GM12878 (cell line): ENCODE data around the gene LMLN. TPM values are rescaled to one million over a fixed set of nuclear protein-coding genes. Genes with fewer than 3 reads are reported as not detected.
A peak's percentile ranks its signal among the peaks of the same experiment; 100 is the strongest.

ENCODE experiments used
- ATAC-seq: fragments of 200-7000 bp; cut with Tn5 transposase; 3 replicates; pipeline ENCODE4 v1.9.1; 2020; ENCODE audit warnings: mild to moderate bottlenecking, moderate library complexity
- BruUV-seq: library from RNA; stranded (reverse); fragments of 400-500 nt; replicated peaks from 2 replicates; lab custom pipeline; 2021; lab: Mats Ljungman, UMichigan
- CTCF ChIA-PET: fragments of 300-600 bp; sonication (Branson Sonifier 250); formaldehyde crosslinking; extraction: SDS; loops from one replicate; lab custom pipeline; 2021; ENCODE audit warnings: inconsistent platforms; lab: Yijun Ruan, JAX
- POLR2A ChIA-PET: fragments of 350-600 bp; formaldehyde crosslinking; extraction: SDS; loops from one replicate; lab custom pipeline; 2021; ENCODE audit warnings: inconsistent platforms; lab: Charles Lee
- RAD21 ChIA-PET: fragments of 300-600 bp; sonication (Branson Sonifier 250); formaldehyde crosslinking; loops from one replicate; lab custom pipeline; 2023; ENCODE audit warnings: antibody characterized with exemption; ENCODE audit not compliant: unreplicated experiment; lab: Charles Lee
- SMC1A ChIA-PET: fragments of 300-600 bp; sonication (Branson Sonifier 250); formaldehyde crosslinking; loops from one replicate; lab custom pipeline; 2023; ENCODE audit not compliant: unreplicated experiment, uncharacterized antibody; lab: Charles Lee
- DNase-seq: peaks from one replicate; pipeline ENCODE4 v3.0.0-alpha.2; 2011; ENCODE audit warnings: low read depth, low spot score
- FAIRE-seq: peaks from 3 replicates; lab custom pipeline; 2011; peaks lifted over from hg19 to GRCh38; lab: Jason Lieb, UNC
- H2AFZ ChIP-seq: 2 replicates; pipeline ENCODE4 v1.6.0; 2011; ENCODE audit warnings: low read depth, low read length, control low read depth; ENCODE audit not compliant: control insufficient read depth
- H3K27ac ChIP-seq: 2 replicates; pipeline ENCODE4 v1.5.1; 2011; ENCODE audit warnings: control low read depth; ENCODE audit not compliant: control insufficient read depth, insufficient read depth
- H3K27me3 ChIP-seq, 2 experiments: replicated peaks in 1 of 2; 2 replicates each; pipeline versions ENCODE4 v1.6.0 to v1.6.1; 2011; ENCODE audit warnings: low read length in 1 of 2; ENCODE audit not compliant: control insufficient read depth in 2 of 2, insufficient read depth in 2 of 2
- H3K36me3 ChIP-seq, 2 experiments: 2 replicates each; pipeline ENCODE4 v1.5.1; 2011; ENCODE audit warnings: low read length in 1 of 2; ENCODE audit not compliant: control insufficient read depth in 2 of 2, insufficient read depth in 2 of 2
- H3K4me1 ChIP-seq: 2 replicates; pipeline ENCODE4 v1.6.1; 2011; ENCODE audit warnings: mild to moderate bottlenecking, low read length, moderate library complexity, mixed read lengths; ENCODE audit not compliant: control insufficient read depth, insufficient read depth
- H3K4me2 ChIP-seq: 2 replicates; pipeline ENCODE4 v1.6.0; 2011; ENCODE audit warnings: control low read depth; ENCODE audit not compliant: control insufficient read depth, insufficient read depth
- H3K4me3 ChIP-seq: fragments of 200-600 bp; sonication (generic); 2 replicates; pipeline ENCODE4 v1.5.1; 2016
- H3K79me2 ChIP-seq: 2 replicates; pipeline ENCODE4 v1.6.0; 2011; ENCODE audit warnings: low read length; ENCODE audit not compliant: control insufficient read depth, insufficient read depth
- H3K9ac ChIP-seq: 2 replicates; pipeline ENCODE4 v1.8.0; 2011; ENCODE audit warnings: low read length, control low read depth, mixed read lengths; ENCODE audit not compliant: control insufficient read depth, insufficient read depth
- H3K9me3 ChIP-seq: replicated peaks from 3 replicates; pipeline ENCODE4 v1.5.1; 2011; ENCODE audit warnings: mild to moderate bottlenecking, low read length; ENCODE audit not compliant: control insufficient read depth, insufficient read depth
- H4K20me1 ChIP-seq: 2 replicates; pipeline ENCODE4 v1.6.0; 2011; ENCODE audit not compliant: control insufficient read depth, insufficient read depth
- CHD1 ChIP-seq: IDR thresholded peaks from 2 replicates; pipeline ENCODE4 v1.6.1; 2012; ENCODE audit warnings: low read depth, low read length, improper control_type of control experiment
- EGR1 ChIP-seq, 2 experiments: IDR thresholded peaks; 1 replicate in 1 of 2; 2 replicates in 1 of 2; pipeline ENCODE4 v1.6.1; 2011 to 2012; ENCODE audit warnings: low read depth in 2 of 2, low read length in 2 of 2, borderline replicate concordance in 1 of 2, mild to moderate bottlenecking in 1 of 2, moderate library complexity in 1 of 2
- HDAC2 ChIP-seq: fragments of 200-600 bp; sonication (generic); IDR thresholded peaks from 2 replicates; pipeline ENCODE4 v1.6.1; 2017
- HDGF ChIP-seq: fragments of 450-650 bp; IDR thresholded peaks from 2 replicates; pipeline ENCODE4 v1.6.1; 2016; ENCODE audit warnings: antibody characterized with exemption
- KLF5 ChIP-seq: fragments of 450-650 bp; IDR thresholded peaks from 2 replicates; pipeline ENCODE4 v1.6.1; 2014; ENCODE audit warnings: mild to moderate bottlenecking; ENCODE audit not compliant: partially characterized antibody
- MEF2B ChIP-seq: fragments of 450-650 bp; IDR thresholded peaks from 2 replicates; pipeline ENCODE4 v1.6.1; 2018; ENCODE audit warnings: mild to moderate bottlenecking, moderate library complexity; ENCODE audit not compliant: partially characterized antibody, poor library complexity, severe bottlenecking
- NFXL1 ChIP-seq: fragments of 450-650 bp; IDR thresholded peaks from 2 replicates; pipeline ENCODE4 v1.6.1; 2017; ENCODE audit warnings: antibody characterized with exemption, mild to moderate bottlenecking, borderline replicate concordance
- POLR2A ChIP-seq: IDR thresholded peaks from 2 replicates; pipeline ENCODE4 v1.6.1; 2011; ENCODE audit warnings: low read depth, mild to moderate bottlenecking, low read length
- RCOR1 ChIP-seq: conservative IDR thresholded peaks from 2 replicates; pipeline ENCODE4 v1.6.1; 2012; ENCODE audit warnings: low read depth, low read length, improper control_type of control experiment
- STAT1 ChIP-seq: fragments of 450-650 bp; conservative IDR thresholded peaks from 2 replicates; pipeline ENCODE4 v1.6.1; 2014; ENCODE audit warnings: antibody characterized with exemption, mild to moderate bottlenecking
- TCF7 ChIP-seq: IDR thresholded peaks from 2 replicates; pipeline ENCODE4 v1.6.1; 2014; ENCODE audit warnings: antibody characterized with exemption, borderline replicate concordance
- ZNF24 ChIP-seq: fragments of 450-650 bp; IDR thresholded peaks from 2 replicates; pipeline ENCODE4 v1.6.1; 2017; ENCODE audit warnings: antibody characterized with exemption, mild to moderate bottlenecking
- WGBS: methylation state at CpG from one replicate; pipeline ENCODE4 v1.1.6; 2016; ENCODE audit warnings: low lambda C conversion rate; ENCODE audit not compliant: insufficient replicate concordance, insufficient coverage; ENCODE audit errors: missing lambda C conversion rate; 5-methylcytosine and 5-hydroxymethylcytosine counted together
- in situ Hi-C: fragments of 300-500 bp; cut with MboI; formaldehyde crosslinking; loops from 9 replicates; pipeline ENCODE4 v1.14.3; 2018; ENCODE audit warnings: mixed read lengths
- intact Hi-C: fragments of 100-400 bp; cut with micrococcal nuclease; formaldehyde crosslinking; loops from one replicate; pipeline ENCODE4 v1.14.2; 2022; ENCODE audit not compliant: unreplicated experiment
- polyA plus RNA-seq, 11 experiments: library from polyadenylated mRNA; depleted of rRNA in 4 of 11; unstranded in 6 of 11; stranded (reverse) in 5 of 11; fragments of >200 nt; fragmentation: Nextera tagmentation in 4 of 11; fragmentation: Illumina TruSeq in 1 of 11; extraction: Ambion mirVana in 4 of 11; extraction: Trizol in 1 of 11; gene quantifications; 1 replicate in 1 of 11; 2 replicates in 10 of 11; pipeline versions ENCODE4 v1.2.1 to v1.2.3, GENCODE V29; 2011 to 2016; ENCODE audit warnings: inconsistent platforms in 2 of 11, missing spikeins in 2 of 11, low read depth in 1 of 11
- total RNA-seq, 4 experiments: library from RNA; depleted of rRNA in 3 of 4; stranded (reverse); fragments of >200 nt in 3 of 4; fragmentation: Illumina TruSeq in 1 of 4; extraction: Trizol in 1 of 4; gene quantifications; 2 replicates each; pipeline versions ENCODE4 v1.2.1 to v1.2.3, GENCODE V29; 2013 to 2021
- TF ChIP-seq, protein P1 (sequence below): fragments of 150-350 bp; IDR thresholded peaks from 2 replicates; pipeline ENCODE4 v1.6.1; 2016; ENCODE audit warnings: low read depth, low read length
- TF ChIP-seq, protein P2 (sequence below): fragments of 450-650 bp; formaldehyde crosslinking; IDR thresholded peaks from 2 replicates; pipeline ENCODE4 v1.4.0; 2020; ENCODE audit warnings: mild to moderate bottlenecking, moderate library complexity

The LMLN gene
- total and polyA plus RNA-seq, 10 of the 15 experiments (the other 5 are each of a cell fraction or from before 2014, with no cell fraction given), result 0.02 to 1.7 (median 0.81) TPM

DNA sequence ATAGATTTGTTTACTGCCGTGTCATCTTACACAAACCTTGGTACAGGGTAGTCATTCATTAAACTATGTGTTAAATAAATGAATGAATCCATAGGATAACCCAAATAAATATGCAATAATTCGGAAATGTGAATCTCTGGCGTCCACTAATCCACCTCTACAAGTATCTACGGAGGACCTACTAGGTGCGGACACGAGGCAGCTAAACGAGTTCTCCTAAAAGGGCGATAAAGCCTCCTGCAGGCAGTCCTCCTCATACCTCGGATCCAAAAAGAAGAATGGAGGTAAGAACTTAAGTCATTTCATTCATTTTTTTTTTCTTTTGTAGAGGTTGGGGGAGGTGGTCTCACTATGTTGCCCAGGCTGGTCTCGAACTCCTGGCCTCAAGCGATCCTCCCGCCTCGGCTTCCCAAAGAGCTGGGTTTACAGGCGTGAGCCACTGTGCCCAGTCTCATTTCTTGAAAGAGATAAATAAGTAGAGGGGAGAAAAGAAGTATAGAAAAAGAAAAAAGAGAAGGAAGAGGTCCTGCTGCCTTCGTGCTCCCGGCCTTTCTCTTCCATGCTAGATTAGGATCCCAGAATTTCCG is 10.7 kb upstream of the LMLN start (continued):
- TF ChIP-seq NFXL1, result no peak

DNA sequence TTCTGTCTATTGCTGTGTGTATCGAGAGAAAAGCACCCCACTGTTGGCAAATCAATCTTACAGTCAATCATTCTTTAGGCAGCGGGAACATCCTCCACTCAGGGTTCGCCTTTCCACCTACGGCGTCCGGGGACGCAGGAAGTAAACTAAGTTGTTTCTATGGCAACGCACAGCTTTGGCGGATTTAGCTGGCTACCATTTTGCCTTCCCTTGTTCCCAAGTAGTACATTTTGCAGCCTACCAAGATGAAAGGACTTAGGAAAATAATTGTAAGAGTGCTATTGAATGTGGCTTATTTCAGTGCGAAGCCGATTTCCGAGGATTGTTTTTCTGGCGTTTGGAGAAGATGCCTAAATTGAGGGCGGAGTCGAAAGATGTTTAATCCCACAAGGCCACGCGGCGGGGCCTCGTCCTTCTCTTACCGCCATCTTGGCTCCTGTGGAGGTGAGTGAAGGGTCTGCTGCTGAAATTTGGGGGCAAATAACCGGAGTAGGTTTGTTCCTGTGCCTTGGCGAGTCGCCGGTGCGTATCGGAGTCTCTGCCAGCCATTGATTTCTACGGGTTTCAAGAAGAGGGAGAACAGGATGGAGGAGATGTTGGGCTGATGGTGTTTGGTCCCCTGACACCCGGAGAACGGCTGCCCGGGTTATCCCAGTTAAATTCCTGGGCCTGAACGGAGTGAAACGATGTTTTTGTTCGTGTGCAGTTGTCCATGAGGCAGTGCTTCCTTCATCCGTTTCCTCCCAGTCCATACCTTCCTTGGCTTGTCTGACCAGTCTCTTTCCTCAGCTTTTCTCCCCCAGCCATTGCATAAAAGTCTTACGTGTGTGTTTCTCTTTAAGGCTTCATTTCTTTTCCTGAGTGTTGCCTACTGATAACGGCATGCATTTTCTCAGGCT is 10.0 kb upstream of the LMLN start, which contains the start of gene RPL35A:
TSS of gene RPL35A (plus strand) at position 413 of the 899 bp plus-strand sequence. CDS start 778 bp downstream, outside the sequence.
- BruUV-seq, result TSS peak; percentile 74
- POLR2A ChIA-PET, result interaction anchor here (1.4 kb wide), 2 partner anchors 9 to 13 kb away, joined by 5 to 7 read pairs; a partner anchor contains a TSS
- TF ChIP-seq MEF2B, result peak; percentile 54
- no peak for TF ChIP-seq HDAC2
- TF ChIP-seq HDGF, result no peak
- TF ChIP-seq KLF5, result peak; percentile 83
- TF ChIP-seq ZNF24, result no peak
- no peak for TF ChIP-seq CHD1
- peak; percentile 83; the same call in 1 of the 2 replicates for TF ChIP-seq STAT1
- TF ChIP-seq, protein P1, sequence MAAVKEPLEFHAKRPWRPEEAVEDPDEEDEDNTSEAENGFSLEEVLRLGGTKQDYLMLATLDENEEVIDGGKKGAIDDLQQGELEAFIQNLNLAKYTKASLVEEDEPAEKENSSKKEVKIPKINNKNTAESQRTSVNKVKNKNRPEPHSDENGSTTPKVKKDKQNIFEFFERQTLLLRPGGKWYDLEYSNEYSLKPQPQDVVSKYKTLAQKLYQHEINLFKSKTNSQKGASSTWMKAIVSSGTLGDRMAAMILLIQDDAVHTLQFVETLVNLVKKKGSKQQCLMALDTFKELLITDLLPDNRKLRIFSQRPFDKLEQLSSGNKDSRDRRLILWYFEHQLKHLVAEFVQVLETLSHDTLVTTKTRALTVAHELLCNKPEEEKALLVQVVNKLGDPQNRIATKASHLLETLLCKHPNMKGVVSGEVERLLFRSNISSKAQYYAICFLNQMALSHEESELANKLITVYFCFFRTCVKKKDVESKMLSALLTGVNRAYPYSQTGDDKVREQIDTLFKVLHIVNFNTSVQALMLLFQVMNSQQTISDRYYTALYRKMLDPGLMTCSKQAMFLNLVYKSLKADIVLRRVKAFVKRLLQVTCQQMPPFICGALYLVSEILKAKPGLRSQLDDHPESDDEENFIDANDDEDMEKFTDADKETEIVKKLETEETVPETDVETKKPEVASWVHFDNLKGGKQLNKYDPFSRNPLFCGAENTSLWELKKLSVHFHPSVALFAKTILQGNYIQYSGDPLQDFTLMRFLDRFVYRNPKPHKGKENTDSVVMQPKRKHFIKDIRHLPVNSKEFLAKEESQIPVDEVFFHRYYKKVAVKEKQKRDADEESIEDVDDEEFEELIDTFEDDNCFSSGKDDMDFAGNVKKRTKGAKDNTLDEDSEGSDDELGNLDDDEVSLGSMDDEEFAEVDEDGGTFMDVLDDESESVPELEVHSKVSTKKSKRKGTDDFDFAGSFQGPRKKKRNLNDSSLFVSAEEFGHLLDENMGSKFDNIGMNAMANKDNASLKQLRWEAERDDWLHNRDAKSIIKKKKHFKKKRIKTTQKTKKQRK, result no peak
- no peak for TF ChIP-seq TCF7
- TF ChIP-seq EGR1 (IDR thresholded peaks at IDR 0.05; ENCODE audit: borderline replicate concordance in 1 of 2, low read depth in 2 of 2, low read length in 2 of 2), result no peak
- TF ChIP-seq, protein P2, sequence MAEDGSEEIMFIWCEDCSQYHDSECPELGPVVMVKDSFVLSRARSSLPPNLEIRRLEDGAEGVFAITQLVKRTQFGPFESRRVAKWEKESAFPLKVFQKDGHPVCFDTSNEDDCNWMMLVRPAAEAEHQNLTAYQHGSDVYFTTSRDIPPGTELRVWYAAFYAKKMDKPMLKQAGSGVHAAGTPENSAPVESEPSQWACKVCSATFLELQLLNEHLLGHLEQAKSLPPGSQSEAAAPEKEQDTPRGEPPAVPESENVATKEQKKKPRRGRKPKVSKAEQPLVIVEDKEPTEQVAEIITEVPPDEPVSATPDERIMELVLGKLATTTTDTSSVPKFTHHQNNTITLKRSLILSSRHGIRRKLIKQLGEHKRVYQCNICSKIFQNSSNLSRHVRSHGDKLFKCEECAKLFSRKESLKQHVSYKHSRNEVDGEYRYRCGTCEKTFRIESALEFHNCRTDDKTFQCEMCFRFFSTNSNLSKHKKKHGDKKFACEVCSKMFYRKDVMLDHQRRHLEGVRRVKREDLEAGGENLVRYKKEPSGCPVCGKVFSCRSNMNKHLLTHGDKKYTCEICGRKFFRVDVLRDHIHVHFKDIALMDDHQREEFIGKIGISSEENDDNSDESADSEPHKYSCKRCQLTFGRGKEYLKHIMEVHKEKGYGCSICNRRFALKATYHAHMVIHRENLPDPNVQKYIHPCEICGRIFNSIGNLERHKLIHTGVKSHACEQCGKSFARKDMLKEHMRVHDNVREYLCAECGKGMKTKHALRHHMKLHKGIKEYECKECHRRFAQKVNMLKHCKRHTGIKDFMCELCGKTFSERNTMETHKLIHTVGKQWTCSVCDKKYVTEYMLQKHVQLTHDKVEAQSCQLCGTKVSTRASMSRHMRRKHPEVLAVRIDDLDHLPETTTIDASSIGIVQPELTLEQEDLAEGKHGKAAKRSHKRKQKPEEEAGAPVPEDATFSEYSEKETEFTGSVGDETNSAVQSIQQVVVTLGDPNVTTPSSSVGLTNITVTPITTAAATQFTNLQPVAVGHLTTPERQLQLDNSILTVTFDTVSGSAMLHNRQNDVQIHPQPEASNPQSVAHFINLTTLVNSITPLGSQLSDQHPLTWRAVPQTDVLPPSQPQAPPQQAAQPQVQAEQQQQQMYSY, result no peak
- no peak for TF ChIP-seq RCOR1
- TF ChIP-seq POLR2A, result peak; percentile 98

More for the DNA sequence above, 10.0 kb upstream of the LMLN start, which contains the start of gene RPL35A:
- Histone ChIP-seq H3K79me2 (peaks cover 42% of the 10 kb centered on the region), H3K27ac (peak within 1 kb of the TSS; percentile 95), H3K4me1 (peaks cover 3% of the 10 kb centered on the region; the same call in 1 of the 2 replicates), H3K27me3 (no peaks in the 10 kb centered on the region), H4K20me1 (peaks cover 7% of the 10 kb centered on the region; the same call in 1 of the 2 replicates), H3K9ac (peak within 1 kb of the TSS; percentile 92), H3K9me3 (no peaks in the 10 kb centered on the region), H3K4me3 (peak within 1 kb of the TSS; percentile 95), H3K36me3 (peaks cover 10 to 27% of the 10 kb centered on the region in 2 experiments), H2AFZ (peak within 1 kb of the TSS; percentile 93), H3K4me2 (peak within 1 kb of the TSS; percentile 84)
- ChIA-PET SMC1A (interaction anchor here (1.0 to 2.2 kb wide), 5 partner anchors 8 to 44 kb away, joined by 3 to 9 read pairs (median 6); a partner anchor contains a TSS), CTCF (interaction anchor here (0.7 to 2.9 kb wide), 5 partner anchors 9 to 228 kb away, joined by 3 to 16 read pairs (median 3); no protein-coding TSS in a partner anchor), RAD21 (interaction anchor here (1.0 kb wide), 1 partner anchor 9 kb away, joined by 3 read pairs; a partner anchor contains a TSS)
- peak; percentile 98 for DNase-seq
- WGBS, result 1% methylated on average over 36 of the region's 36 CpGs
- ATAC-seq, result peak; percentile 89
- FAIRE-seq, result peak; percentile 97
- intact Hi-C loops, result loop anchor here (1.0 kb wide), 1 partner anchor 9 kb away; a partner anchor contains a TSS
- in situ Hi-C loops, result no loop called here
